ENCODE results near the gene SF3B1.

Gene SF3B1

DNA sequence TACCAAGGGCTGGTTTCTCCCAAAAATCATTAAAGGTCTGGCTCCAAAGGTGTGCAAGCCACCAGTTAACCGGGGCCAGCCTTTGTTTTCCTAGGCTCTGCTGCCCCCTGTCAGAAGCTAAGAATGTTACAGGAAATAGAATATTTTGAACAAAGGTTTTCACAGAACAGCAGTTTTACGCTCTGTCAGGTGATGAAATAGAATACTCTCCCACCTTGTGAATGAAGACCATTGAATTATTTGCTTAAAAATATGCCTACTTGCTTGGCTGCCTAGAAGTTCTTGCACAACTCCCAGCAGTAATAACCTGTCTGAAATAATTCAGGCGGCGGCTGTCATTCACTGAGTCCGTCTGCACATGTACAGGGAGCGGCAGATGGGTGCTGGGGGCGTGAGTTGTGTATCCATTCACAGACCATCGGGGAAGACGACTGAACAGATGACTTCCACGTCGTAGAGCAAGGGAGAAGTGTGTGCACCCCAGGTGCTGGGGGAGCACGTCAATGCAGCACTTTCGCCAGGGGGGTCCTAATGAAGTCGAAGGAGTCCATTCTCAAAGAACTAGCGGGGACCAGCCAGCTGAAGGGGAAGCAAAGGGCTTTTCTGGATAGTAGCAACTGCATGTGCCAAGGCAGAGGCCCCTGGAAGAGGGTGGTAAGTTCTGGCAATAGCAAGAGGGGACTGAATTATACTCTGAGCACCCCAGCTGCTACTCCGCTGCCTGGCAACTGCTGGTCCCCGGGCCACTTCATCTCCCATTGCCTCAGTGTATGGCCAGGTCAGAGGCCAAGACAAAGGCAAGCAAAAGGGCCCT is 56.1 kb downstream of the SF3B1 start:
- no peak for TF ChIP-seq CSRNP3 (CRISPR knock-in tag; IDR thresholded peaks at IDR 0.05)
- TF ChIP-seq SNAI2 (CRISPR knock-in tag; IDR thresholded peaks at IDR 0.05), result no peak
- TF ChIP-seq, protein P1, sequence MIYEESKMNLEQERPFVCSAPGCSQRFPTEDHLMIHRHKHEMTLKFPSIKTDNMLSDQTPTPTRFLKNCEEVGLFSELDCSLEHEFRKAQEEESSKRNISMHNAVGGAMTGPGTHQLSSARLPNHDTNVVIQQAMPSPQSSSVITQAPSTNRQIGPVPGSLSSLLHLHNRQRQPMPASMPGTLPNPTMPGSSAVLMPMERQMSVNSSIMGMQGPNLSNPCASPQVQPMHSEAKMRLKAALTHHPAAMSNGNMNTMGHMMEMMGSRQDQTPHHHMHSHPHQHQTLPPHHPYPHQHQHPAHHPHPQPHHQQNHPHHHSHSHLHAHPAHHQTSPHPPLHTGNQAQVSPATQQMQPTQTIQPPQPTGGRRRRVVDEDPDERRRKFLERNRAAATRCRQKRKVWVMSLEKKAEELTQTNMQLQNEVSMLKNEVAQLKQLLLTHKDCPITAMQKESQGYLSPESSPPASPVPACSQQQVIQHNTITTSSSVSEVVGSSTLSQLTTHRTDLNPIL (CRISPR knock-in tag; IDR thresholded peaks at IDR 0.05; ENCODE audit: low read depth), result no peak
- no peak for TF ChIP-seq TSHZ2 (CRISPR knock-in tag; IDR thresholded peaks at IDR 0.05)
- no peak for TF ChIP-seq ISL1 (CRISPR knock-in tag; IDR thresholded peaks at IDR 0.05)
- TF ChIP-seq PATZ1 (CRISPR knock-in tag; IDR thresholded peaks at IDR 0.05; ENCODE audit: borderline replicate concordance), result no peak
- no peak for TF ChIP-seq ZNF70 (CRISPR knock-in tag; IDR thresholded peaks at IDR 0.05)
- no peak for TF ChIP-seq ZNF565 (CRISPR knock-in tag; conservative IDR thresholded peaks at IDR 0.05; ENCODE audit: low read depth)
- TF ChIP-seq ZNF8 (CRISPR knock-in tag; IDR thresholded peaks at IDR 0.05), result no peak
- no peak for TF ChIP-seq ARNTL (CRISPR knock-in tag; IDR thresholded peaks at IDR 0.05; ENCODE audit: borderline replicate concordance, low read depth)
- TF ChIP-seq OSR1 (CRISPR knock-in tag; IDR thresholded peaks at IDR 0.05), result no peak
- no peak for TF ChIP-seq TOX (CRISPR knock-in tag; IDR thresholded peaks at IDR 0.05; ENCODE audit: borderline replicate concordance)
- no peak for TF ChIP-seq ZFP30 (CRISPR knock-in tag; IDR thresholded peaks at IDR 0.05)
- no peak for TF ChIP-seq ZFP3 (CRISPR knock-in tag; IDR thresholded peaks at IDR 0.05)
- TF ChIP-seq, protein P2, sequence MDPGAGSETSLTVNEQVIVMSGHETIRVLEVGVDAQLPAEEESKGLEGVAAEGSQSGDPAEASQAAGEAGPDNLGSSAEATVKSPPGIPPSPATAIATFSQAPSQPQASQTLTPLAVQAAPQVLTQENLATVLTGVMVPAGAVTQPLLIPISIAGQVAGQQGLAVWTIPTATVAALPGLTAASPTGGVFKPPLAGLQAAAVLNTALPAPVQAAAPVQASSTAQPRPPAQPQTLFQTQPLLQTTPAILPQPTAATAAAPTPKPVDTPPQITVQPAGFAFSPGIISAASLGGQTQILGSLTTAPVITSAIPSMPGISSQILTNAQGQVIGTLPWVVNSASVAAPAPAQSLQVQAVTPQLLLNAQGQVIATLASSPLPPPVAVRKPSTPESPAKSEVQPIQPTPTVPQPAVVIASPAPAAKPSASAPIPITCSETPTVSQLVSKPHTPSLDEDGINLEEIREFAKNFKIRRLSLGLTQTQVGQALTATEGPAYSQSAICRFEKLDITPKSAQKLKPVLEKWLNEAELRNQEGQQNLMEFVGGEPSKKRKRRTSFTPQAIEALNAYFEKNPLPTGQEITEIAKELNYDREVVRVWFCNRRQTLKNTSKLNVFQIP (CRISPR knock-in tag; IDR thresholded peaks at IDR 0.05; ENCODE audit: borderline replicate concordance, low read depth), result no peak

DNA sequence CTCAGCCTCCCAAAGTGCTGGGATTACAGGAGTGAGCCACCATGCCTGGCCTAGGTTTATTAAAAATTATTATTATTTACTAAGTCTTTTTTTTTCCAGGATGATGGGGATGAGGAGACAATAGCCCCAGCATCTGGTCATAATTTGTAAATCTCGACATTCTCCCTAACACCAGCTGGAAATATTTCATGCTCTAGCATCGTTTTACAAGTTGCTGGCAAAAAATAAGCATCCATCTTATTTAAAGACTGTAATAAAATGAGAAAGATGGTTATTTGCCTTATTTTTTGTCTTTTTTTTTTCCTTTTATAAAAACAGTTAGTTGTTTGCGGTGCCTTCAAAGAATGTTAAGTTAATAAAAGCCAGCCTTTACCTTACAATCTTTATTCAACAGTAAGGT is 56.7 kb downstream of the SF3B1 start:
- ATAC-seq, result no peak
- no peak for TF ChIP-seq ZC3H10 (CRISPR knock-in tag; IDR thresholded peaks at IDR 0.05)
- TF ChIP-seq ZFP30 (CRISPR knock-in tag; IDR thresholded peaks at IDR 0.05), result no peak
- no peak for TF ChIP-seq ZNF8 (CRISPR knock-in tag; IDR thresholded peaks at IDR 0.05)
- no peak for TF ChIP-seq PATZ1 (CRISPR knock-in tag; IDR thresholded peaks at IDR 0.05; ENCODE audit: borderline replicate concordance)
- no peak for TF ChIP-seq TCF4 (CRISPR knock-in tag; IDR thresholded peaks at IDR 0.05; ENCODE audit: borderline replicate concordance)
- no peak for TF ChIP-seq TSHZ2 (CRISPR knock-in tag; IDR thresholded peaks at IDR 0.05)
- no peak for TF ChIP-seq ISL1 (CRISPR knock-in tag; IDR thresholded peaks at IDR 0.05)
- TF ChIP-seq ESRRG (CRISPR knock-in tag; IDR thresholded peaks at IDR 0.05), result no peak
- TF ChIP-seq PPARA (CRISPR knock-in tag; IDR thresholded peaks at IDR 0.05; ENCODE audit: borderline replicate concordance), result no peak
- no peak for TF ChIP-seq OSR1 (CRISPR knock-in tag; IDR thresholded peaks at IDR 0.05)
- no peak for TF ChIP-seq GLIS3 (CRISPR knock-in tag; IDR thresholded peaks at IDR 0.05)

More for the DNA sequence above, 56.1 kb downstream of the SF3B1 start:
- ATAC-seq, result peak; percentile 88

Measured in SK-N-SH treated with all-trans-retinoic acid at 6 μM for 48 hours (cell line).